CD1c-positive myeloid dendritic cell (primary cell): ENCODE data around the gene CTBS.
"Not testable (repeated sequence)": the region's sequence is repeated elsewhere in the genome, so short reads cannot be mapped to it uniquely, and the experiment has no call there.

Source experiments
- DNase-seq: peaks from one replicate; pipeline ENCODE4 v3.0.0-alpha.2; 2016; ENCODE audit errors: extremely low spot score

CTBS gene

DNA sequence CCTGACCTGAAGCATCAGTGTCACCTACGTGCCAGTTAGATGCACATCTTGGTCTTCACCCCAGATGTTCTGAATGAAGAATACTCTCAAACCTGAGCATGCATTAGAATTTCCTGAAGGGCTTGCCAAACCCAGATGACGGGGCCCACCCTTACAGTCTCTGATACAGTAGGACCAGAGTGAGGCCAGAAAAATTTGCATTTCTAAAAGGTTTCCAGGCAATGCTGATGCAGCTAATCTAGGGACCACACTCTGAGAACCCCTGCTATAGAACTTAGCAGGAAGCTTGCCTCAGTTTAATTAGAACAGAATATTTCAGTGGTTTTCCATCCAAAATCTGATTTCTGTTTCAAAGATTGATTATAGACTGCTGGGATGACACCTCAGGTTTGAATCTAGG lies 9.9 kb upstream of the CTBS start:
- DNase-seq, result no peak

DNA sequence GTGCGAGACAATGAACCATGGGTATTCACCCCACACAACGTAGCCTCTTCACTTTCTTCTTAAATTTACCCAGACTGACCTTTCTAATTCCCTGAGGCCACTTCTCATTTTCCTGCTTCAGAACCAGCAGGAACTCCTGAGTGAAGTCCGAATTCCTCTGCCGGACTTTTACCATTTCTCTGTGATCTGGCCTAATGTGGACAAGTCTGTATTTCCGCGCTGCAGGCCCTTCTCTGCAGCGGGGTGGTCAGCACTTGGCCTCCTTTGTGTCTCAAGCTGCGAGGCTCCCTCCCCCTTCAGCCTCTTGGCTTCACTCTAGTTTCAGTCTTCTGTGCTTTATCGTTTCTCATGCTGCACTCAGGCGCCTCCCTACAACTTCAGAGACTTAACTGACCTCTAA lies 9.4 kb upstream of the CTBS start:
- DNase-seq, result no peak

DNA sequence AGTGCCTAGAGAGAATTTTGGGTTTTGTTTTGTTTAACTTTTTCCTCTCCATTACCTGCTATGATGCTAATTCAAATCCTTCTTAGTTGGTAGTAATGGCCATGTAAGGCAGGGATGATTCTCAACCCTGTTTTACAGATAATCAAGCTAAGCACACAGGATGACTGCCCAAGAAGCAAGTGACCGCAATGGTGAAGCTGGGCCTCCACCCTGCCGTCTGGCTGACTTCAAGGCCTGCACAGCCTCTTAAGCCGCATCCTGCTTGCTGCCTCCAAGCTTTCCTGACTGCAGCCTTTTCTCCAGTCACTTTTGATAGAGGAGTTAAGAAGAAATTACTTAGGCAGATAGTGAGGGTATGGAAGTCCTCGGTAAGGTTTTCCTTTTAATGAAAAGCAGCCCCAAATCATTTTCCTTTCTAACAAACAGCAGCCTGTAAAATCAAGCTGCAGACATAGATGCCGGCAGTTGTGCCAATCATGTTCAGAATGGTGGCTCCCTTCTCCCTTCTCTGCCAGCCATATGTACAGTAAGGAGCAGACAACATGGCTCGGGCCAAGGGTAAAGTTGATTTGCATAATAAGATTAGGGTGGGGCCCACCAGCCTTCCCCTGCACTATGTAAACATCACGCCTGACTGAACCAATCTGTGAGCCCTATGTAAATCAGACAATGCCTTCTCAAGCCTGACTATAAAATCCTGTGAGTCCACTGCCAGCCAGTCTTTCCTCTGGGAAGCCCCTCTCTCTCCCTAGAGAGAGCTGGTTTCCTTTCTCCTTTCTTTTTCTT lies 8.8 kb upstream of the CTBS start:
- no peak for DNase-seq

DNA sequence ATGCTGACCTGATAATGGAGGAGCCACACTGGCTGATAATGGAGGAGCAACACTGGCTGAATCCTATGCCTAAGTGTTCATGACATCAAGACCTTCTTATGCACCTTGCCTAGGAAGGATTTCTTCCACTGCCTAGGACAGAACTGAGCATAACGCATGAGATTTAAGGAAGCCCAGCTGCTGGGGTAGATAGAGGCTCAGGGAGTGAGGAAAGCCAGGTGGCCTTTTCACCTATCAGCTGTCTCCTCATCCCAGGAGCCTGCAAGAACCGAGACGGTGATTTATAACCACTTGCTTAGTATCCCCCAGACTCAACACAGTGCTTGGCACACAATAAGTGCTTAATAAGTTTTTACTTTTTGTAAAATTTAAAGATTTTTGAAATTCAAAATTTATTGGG lies 7.4 kb upstream of the CTBS start:
- DNase-seq, result no peak

DNA sequence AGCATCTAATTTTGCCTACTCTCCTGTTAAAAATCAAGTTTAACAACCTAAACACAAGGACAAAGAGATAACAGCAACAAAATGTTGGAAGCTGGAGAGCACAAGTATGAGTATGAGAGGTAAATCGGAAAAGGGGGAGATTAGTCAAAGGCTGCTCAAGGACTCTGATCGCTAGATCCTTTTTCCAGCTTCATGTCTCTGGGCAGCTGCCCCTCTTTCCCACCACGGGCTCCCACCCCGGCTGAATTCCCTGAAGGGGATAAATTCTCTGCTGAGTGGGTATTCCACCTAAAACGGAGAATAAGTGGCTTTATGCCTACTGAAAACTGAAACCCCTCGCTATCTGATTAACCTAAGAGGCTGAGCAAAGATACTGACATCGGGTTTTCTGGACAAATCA lies 696 bp upstream of the CTBS start:
- no peak for DNase-seq

DNA sequence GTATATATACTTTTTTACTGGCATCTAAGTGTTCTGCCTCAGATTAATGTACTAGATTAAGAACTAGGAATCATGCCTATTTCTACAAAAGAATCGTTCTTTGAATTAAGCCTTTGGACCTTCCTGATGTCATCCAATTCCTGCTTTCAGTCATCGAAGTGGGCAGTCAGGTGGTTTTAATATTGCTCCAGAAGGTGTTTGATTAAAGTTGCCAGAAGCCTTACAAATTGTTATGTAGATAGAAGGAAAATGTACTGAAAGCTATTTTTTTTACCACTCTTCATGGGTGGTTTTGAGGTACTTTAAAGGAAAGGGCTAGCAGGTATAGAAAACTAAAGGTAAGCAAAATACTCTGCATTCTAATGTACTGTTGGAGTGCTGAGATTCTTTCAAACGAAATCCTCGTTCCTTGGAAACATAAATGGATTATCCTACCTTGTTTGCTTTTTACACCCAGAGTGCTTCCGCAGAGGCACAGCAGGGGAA lies 716 bp downstream of the CTBS start:
- DNase-seq, result peak; percentile 60

DNA sequence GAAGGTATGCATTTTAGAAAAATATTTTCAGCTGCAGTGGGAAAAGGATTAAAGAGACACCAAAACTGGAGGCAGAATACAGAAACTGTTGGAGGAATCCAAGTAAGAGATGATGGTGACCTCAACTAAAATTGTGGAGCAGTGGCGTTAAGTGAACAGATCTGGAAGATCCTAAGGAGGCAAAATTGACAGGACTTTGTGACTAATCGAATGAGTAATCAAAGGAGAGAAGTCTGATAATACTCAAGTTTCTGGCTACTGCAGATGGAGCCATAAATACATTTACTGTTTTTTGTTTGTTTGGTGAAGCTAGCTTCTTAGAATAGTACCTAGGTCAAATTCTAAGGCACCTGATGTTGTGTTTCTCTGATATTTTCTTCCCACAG lies 3.1 kb downstream of the CTBS start:
- no peak for DNase-seq

DNA sequence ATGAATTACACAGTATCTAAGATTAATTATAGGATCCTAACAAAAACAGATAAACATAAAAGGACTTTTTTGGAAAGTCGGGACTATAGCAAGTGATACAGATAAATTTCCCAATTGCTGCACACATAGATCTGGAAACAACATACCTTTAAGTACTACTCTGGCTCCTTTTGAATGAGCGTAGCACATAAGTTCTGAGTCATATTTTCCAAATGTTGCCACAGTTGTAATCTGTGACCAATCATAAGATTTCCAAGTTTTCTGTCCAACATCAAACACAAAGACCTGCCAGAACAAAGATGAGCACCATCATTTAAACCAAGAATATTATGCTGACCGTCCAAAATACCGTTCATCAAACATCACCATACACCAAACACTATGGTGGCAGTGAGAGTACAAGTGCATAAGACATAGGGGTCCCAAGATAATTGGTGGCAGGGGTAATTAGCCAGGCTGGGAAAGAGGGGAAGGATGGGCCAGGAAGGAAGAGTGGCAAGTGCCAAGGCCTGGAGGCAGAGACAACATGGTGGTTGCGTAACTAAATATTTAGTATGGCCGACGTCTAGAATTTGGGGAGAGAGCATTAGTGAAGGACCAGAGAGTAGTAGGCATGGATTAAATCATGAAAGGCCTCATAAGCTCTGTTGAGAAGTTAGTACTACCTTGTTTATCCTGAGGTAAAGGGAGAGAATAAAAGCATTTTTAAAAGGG lies 3.6 kb downstream of the CTBS start:
- DNase-seq, result no peak

DNA sequence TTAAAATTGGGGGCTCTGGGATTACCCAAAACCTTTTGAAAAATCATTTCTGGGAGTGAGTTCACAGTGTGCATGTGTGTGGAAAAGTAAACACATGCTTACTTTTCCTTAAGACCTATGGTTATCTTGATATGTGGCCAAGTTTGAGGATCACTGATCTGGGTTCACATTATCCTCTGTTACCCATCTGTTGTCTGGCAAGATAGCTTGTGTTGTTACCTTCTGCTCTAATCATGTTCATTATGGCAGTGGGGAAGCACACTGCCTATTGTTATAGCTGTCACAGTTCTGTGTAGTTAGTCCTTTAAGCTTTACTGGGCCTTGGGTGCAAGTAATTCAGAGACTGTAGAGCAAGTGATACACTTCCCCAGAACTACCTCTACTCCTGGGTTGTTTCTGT lies 5.0 kb downstream of the CTBS start:
- DNase-seq, result no peak

DNA sequence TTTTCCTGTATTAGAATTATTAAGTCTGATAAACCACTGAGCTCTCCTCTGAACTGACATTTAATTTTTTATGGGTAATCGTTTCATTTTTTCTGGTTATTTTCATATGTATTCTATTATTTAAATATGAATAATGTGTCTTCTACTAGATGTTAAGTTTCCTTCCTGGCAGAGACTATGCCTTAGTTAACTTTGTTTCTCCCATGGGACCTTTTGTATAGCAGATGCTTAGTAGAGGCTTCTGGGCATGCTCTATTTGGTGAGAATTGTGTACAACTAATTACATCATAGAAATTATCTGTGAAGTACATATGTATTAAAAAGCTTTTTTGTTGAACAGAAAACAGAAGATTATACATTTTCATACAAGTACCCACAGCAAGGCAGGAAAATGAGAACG lies 23.4 kb downstream of the CTBS start:
- no peak for DNase-seq

DNA sequence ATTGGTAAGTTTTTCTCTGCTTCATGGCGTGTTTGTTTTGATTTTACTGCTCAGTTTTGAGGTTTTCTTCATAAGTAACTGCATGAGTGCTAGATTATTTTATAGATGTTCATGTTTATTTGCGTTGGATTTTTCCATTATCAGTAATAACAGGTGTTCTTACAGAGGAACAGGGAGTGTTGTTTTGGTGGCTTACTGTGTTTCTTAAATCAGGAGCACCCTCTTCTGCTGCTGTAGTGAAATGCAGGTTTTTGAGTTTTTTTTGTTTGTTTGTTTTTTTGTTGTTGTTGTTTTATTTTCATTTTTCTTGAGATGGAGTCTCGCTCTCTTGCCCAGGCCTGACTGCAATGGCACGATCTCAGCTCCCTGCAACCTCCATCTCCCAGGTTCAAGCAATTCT lies 32.6 kb downstream of the CTBS start:
- peak; percentile 14 for DNase-seq

DNA sequence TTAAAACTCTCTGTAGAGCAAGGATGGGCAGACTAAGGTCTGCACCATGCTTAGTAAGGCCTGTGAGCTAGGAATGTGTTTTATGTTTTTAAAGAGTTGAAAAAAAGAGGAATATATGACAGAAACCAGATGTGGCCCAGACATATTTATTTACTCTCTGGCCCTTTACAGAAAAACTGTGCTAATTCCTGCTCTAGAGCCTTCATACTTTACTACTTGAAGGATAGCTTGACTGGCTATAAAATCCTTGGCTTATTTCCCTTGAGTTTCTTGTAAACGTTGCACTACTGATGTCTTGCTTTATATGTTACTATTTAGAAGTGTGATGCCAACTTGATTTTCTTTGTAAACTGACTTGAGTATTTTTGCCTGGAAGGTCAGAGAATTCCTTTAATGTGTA lies 33.5 kb downstream of the CTBS start:
- DNase-seq, result no peak

DNA sequence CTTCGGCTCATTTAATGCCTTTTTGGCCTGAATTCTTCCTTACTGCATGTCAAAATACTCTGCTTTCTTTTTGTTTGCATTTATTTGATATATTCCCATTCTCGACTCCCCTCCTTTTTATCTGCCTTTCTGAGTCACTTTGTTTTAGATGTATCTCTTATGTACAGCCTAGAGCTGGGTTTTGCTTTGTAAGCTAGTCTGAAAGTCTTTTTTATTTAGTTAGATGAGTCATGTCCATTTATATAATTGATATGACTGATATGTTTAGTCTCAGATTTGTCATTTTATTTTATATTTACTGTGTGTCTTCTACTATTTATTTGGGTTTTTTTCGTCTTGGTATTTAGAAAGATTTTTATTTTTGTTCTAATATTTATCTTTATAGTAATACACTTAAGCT lies 34.3 kb downstream of the CTBS start:
- no peak for DNase-seq

DNA sequence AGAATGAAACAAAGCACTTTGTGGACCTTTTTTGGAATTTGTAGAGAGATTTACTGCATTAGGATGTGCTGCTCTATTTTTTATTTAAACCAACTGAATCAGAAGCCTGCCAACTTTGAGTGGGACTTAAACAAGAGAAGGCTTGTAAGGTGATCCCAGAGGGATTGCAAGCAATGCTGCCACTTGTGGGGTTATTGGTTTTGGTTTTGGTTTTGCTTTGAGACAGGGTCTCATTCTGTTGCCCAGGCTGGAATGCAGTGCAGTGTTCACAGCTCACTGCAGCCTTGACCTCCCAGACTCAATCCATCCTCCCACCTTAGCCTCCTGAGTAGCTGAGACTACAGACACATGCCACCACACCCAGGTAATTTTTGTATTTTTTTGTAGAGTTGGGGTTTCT lies 35.6 kb downstream of the CTBS start:
- DNase-seq, result no peak

DNA sequence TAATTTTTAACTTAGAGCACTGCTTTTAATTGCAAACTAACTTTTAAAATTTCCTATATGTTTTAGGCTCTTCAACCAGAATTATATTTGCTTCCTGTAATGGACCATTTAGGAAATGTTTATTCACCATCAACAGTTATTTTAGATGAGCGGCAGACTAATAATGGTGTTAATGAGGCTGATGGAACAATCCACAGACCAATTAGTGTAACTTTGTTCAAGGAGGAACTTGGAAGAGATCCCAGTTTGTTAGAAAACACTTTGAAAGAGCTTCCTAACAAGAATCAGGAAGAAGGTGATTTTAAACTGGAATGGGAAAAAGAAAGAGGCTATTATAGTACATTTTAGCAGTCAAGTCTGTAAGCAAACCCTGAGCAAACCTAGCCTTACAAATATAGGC lies 48.5 kb downstream of the CTBS start:
- DNase-seq, result no peak

DNA sequence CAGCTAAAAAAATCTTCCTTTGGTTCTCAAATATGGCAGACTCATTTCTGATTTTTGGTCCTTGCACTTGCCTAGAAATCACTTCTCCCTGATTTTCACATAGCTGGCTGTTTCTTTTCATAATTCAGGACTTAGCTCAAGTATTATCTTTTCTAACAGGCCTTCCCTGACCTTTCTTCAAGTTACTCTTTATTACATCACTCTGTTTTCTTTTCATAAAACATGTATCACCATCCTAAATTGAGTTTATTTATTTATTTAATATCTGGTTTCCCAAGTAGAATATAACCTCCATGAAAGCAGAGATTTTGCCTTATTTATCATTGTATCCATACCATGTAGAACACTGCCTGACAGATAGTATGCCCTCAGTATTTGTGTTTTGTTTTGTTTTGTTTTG lies 49.6 kb downstream of the CTBS start:
- DNase-seq, result no peak

DNA sequence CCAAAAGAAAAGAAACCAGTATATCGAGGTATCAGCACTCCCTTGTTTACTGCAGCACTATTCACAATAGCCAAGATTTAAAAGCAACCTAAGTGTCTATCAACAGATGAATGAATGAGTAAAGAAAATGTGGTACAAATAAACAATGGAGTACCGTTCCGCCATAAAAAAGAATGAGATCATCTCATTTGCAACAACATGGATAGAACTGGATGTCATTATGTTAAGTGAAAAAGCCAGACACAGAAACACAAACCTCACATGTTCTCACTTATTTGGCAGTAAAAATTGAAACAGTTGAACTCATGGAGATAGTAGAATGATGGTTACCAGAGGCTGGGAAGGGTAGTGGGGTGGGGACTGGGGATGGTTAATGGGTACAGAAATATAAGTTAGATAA lies 63.6 kb downstream of the CTBS start:
- no peak for DNase-seq

DNA sequence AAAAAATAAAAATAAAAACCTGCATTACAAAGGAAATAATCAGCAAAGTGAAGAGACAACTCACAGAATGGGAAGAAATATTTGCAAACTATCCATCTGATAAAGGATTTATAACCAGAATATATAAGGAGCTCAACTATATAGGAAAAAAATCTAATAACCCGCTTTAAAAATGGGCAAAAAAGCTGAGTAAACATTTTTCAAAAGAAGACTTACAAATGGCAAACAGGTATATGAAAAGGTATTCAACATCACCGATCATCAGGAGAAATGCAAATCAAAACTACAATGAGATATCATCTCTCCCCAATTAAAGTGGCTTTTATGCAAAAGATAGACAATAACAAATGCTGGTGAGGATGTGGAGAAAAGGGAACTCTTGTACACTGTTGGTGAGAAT lies 64.1 kb downstream of the CTBS start:
- DNase-seq, result no peak

DNA sequence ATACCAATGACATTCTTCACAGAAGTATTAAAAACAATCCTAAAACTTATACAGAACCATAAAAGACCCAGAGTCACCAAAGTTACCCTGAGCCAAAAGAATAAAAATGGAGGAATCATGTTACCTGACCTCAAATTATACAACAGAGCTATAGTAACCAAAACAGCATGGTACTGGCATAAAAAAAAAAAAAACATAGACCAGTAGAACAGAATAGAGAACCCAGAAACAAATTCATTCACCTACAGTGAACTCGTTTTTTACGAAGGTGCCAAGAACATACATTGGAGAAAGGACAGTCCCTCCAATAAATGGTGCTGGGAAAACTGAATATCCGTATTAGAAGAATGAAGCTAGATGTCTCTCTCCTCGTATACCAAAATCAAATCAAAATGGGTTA lies 65.2 kb downstream of the CTBS start:
- no peak for DNase-seq

DNA sequence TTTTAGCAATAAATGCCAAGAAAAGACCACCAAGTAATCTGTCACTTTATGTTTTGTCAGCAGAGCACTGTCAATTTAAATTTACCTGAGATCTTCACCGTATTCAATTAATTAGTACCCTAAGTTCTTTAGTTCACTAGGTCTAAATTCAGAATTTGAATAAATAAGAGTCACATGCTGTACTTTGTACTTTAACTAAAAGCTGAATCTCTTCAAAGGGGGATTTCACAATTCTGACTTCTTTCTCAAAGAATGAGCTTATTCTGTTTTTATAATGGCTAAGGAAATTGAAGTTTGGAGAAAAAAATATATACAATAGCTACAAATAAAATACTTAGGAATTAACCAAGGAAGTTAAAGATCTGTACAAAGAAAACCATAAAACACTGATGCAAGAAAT lies 65.7 kb downstream of the CTBS start:
- DNase-seq, result no peak

DNA sequence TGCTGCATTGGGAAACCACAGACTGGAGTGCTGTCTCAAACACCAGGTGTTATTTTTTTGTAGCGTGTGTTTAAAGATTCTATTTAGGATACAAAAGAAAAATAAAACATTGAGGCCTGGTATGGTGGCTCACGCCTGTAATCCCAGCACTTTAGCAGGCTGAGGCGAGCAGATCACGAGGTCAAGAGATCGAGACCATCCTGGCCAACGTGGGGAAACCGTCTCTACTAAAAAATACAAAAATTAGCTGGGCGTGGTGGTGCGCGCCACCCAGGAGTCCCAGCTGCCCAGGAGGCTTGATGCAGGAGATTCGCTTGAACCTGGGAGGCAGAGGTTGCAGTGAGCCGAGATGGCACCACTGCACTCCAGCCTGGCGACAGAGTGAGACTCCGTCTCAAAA lies 66.4 kb downstream of the CTBS start:
- DNase-seq, result not testable (repeated sequence)

DNA sequence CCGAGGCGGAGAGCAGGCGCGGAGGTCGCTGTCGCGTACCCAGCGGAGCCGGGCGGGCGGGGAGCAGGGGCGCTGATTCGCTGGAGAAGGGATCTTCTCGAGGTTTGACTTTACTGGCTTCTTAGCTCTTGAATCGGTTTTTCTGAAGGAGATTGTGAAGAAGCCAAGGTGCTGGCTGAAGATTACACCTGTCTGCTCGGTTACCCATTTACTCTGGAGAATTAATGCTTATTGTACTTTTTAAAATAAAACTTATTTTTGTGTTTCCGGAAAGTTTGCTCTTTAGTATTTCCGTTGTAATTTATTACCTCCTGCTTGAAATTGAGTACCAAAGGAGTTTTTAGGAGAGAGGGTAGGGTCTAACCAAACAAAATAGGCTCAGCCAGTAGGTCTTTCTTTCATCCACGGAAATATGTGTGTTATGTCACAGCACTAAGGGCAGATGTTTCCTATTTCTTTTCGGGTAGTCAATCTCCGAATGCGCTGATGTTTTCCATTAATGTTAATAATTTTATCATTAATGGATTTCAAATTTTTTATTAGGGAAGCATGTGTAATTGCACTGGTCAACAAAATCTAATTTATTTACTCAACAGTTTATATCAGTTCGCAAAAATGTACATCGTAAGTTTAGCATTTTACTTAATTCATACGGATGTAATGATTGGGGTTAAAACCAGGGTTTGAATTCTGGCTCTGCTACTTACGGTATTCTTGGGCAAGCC lies 67.3 kb downstream of the CTBS start:
- DNase-seq, result peak; percentile 21
